HG03159 (cell line): ENCODE measurements around the gene UBXN10.

Experiments
- ATAC-seq: cut with Tn5 transposase; IDR thresholded peaks from one replicate; pipeline ENCODE4 v1.9.1; 2021; ENCODE audit warnings: mild to moderate bottlenecking, moderate library complexity; ENCODE audit not compliant: unreplicated experiment

UBXN10 gene

DNA sequence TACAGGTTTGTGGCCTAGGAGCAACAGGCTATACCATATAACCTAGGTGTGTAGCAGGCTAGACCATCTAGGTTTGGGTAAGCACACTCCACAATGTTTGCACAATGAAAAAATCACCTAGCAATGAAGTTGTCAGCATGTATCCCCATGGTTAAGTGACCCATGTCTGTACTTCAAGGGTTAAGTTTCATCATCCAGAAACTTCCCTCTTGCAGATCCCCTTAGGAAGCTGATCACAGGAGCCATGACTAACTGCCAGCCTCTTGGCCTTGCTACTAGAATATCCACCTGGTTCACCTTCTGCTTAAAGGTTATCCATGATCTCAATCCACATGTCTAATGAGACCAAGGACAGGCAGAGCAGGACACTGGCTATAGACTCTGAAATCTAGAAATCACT, 3.5 kb upstream of the UBXN10 start:
- ATAC-seq = no peak

DNA sequence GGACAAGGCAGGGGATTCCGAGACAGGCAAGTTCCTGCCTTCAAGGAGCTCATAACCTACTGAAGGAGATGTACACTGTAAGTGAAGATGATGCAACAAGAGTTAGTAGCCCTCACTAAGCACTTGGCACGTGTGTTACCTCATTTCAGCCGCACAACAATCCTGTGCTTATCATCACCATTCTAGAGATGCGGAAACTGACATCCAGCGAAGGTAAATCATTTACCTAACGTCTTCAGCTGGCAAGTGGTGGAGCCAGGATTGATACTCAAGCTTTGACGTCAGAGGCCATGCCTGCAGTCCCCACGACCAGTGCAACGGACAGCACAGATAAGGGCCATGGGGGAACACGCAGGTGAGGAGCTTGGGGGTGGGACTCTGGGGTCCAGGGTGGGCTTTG, 2.9 kb upstream of the UBXN10 start:
- no peak for ATAC-seq

DNA sequence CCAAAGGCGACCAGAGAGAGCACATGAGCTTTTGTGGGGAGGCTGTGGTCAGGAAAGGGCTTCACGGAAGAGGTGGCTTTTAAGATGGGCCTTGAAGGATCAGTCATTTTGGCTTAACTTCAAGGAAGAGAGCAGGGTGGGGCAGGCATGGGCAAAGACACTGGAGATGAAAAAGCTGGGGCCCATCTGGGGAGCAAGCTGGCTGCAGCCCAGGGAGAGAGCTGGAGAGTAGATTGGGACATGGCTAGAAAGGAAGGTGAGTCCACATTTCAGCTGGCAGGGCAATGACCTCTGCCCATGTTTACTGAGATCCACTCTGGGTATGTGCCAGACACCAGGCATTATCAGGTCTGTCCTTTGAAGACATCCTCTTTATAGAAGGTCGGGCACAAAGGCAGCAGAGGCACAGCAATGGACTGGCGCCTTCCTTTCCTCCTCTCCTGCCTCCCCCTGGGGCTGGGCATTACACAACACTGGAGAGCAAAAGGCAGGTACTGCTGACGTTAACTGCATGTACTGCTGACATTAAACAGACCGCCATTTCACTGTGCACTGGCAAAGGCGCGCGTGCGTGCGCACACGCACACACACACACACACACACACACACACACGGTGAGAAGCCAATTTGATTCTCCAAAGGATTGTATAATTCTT, 2.2 kb upstream of the UBXN10 start:
- no peak for ATAC-seq

DNA sequence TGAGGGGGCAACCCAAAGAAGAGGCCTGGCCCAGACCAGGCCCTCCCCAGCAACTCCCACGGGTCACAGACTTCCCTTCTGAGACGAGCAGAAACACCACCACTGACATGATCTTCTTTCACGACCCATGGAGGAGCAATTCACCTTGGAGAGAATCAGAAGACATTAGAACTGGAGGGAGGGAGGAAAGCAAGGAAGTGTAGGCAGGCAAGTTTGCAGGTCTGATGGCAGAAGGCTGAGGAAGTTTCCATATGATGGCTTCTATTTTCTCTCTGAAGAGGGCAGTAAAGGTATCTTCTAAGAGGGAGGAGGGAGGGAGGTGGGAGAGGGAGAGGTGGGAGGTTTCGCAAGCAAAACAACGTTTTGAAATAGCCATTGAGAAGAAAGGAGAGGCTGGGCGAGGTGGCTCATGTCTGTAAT, 1.4 kb upstream of the UBXN10 start:
- ATAC-seq = no peak

DNA sequence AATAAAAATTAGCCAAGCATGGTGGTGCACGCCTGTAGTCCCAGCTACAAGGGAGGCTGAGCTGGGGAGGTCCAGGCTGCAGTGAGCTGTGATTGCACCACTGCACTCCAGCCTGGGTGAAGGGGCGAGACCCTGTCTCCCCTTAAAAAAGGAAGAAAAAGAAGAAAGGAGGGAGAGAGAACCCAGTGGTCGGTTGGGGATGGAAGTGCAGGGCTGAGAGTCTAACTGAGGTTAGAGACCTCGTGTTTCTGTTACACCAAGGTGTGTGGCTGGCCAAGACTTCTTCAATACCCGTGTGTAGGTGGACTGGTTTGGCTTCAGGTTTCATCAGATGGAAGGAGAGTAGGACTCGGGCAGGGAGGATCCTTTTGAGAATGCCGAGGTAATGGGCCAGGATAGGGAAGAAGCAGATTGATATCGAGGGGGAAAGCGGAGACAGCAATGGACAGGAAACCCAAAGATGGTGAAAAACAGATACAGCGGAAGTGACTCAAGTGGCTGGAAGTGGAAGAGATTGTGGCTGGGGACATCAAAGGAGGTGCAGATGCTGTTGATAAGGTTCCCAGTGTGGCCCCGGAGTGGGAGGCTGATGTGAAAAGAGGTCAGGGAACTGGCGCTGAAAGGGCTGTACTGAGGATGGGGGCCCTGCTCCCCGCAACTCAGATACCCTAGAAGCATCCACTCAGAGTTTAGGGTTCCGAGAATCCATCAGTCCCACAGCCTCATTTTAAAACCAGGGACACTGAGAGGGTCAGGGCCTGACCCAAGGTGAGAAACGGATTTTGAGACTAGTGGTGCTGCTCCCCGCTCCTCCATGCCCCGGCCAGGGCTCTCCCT, 681 bp upstream of the UBXN10 start:
- ATAC-seq = no peak

GRCh38 chr1:20187103-20187812, 1.4 kb downstream of the UBXN10 start:
- ATAC-seq = no peak

- no peak for ATAC-seq
Measured at GRCh38 chr1:20187813-20188454, 2.0 kb downstream of the UBXN10 start.

GRCh38 chr1:20188455-20188817, 2.5 kb downstream of the UBXN10 start:
- no peak for ATAC-seq

- ATAC-seq = no peak
Measured at GRCh38 chr1:20189664-20190063, 3.8 kb downstream of the UBXN10 start.

DNA sequence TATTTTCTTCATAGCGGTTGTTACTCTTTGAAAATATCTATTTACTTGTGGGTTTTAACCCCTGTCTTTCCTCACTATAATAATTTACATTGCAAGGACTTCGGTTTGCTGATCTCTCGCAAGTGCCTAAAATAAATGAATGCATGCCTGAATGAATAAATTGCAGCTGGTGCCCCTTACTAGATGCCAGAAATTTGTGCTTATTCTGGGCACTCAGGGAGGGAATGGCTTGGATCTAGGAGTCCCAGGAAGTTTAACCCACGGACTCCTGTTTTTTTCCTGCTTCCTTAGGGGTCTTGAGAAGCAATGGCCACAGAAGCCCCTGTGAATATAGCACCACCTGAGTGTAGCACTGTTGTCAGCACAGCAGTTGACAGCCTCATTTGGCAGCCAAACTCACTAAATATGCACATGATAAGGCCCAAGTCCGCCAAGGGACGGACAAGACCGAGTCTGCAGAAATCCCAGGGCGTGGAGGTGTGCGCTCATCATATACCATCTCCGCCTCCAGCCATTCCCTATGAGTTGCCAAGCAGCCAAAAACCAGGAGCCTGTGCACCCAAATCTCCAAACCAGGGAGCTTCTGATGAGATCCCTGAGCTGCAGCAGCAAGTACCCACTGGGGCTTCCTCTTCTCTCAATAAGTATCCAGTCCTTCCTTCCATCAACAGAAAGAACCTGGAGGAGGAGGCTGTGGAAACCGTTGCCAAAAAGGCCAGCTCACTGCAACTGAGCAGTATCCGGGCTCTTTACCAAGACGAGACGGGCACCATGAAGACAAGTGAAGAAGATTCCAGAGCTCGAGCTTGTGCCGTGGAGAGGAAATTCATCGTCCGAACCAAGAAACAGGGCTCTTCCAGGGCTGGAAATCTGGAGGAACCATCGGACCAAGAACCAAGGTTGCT, 4.6 kb downstream of the UBXN10 start:
- ATAC-seq = no peak

DNA sequence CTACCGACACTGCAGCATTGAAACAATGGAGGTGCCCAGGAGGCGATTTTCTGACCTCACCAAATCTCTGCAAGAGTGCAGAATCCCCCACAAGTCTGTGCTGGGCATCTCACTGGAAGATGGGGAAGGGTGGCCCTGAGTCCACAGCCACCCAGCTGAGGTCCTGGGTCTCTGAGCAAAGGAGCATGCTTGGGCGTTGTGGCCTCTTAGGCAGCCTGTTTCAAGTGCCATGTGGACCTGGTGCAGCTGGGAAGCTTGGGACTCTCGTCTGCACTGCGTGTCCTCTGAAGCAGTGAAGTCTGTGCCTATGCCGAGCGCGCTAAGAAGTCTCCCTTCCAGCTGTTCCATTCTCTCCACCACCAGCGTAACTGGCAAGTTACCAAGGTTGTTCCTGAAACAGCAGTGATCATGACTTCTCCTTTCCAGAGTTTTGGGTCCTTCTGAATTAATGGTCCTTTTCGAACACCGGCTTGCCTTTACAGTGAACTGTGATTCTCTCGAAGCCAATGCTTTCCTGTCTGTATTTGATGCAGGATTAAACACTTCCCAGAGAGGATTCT, 5.5 kb downstream of the UBXN10 start:
- no peak for ATAC-seq

- ATAC-seq = no peak
Measured at GRCh38 chr1:20192364-20192763, 6.5 kb downstream of the UBXN10 start.

DNA sequence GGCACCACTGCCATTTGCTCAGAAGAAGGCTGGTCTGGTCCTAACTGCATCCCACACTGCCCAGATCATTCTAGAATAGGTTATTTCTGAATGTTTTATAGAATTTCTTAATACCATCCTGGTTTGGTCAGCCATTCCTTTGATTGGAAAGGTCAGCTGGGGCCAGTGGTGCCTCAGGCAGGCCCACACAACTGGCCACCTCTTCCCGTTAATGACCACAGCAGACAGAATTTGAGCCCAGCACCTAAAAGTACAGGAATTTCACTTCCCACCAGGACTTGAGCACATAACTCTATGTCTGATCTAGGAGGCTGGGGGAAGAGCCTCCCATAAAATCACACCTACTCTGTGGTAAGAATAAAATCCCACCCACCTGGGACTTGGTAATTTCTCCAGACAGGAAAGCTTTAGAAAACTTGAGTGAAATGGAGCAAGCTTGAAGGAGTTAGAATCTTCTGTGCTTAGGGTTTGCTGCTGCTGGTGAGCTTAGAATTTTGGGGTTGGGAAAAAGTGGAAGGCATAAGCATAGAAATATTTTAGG, 7.0 kb downstream of the UBXN10 start:
- no peak for ATAC-seq

DNA sequence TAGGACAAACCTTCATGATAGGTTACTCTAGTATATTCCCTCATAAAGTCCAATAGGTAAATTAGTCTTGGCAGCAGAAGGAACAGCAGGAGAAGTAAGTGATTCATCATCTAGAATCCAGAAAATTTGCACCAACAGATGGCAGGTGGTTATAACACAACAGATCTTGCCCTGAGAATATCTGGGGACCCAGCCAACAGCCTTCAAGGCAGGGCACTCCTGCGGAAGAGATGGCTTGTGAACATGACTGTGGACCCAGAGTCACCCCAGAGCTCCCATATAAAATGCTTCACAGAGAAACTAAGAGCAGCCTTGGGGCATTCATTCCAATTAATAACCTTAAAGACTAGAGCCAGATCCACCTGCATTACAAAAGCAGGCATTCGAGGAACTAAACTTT, 8.3 kb downstream of the UBXN10 start:
- ATAC-seq = no peak

DNA sequence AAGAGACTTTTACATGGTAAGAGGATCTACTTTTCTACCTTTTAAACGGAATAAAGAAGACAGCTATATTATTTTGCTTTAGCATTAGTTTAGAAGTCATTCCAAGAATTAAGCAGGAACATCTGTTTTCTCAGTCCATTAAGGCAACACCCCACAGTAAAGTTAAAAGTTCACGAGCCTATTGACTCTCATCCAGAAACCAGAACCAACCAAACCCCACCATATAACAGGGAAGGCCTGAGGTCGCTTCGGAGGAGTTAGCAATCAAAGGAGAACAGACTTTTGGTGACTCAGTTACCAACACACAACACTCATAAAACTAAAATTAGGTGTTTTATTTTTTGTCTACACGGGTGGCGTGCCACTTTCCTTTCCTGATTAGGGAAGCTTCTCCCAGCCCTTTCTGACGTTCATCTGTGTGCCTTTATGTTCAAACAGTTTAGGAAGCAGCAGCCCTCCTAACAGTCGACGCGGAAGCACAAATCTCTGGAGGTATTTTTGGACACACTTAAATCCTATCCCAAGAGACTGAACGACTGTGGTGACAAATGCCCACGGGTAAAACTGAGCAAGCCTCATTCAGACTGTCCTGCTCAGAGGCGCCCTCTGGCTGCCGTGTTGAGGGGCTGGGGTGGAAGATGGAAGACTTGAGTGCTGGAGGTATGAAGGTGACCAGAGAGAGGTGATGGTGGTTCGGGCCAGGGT, 9.0 kb downstream of the UBXN10 start:
- ATAC-seq = no peak

DNA sequence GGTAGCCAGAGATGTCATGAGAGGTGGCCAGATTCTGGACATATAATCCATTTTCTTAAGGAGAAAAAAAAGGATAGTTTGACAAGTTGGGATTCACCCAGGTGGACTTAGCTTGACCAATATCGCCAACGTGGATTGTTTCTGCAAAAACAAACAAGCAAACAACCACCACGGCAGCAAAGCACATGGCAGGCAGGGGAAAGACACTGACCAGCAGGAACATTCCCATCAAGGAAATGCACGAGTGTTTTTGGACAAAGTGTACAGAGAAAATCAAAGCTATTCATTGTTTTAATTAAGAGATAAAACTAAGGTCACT, 9.5 kb downstream of the UBXN10 start:
- no peak for ATAC-seq

GRCh38 chr1:20197329-20197791, 11.5 kb downstream of the UBXN10 start:
- ATAC-seq = no peak

- ATAC-seq = no peak
Measured at GRCh38 chr1:20198296-20198695, 12.4 kb downstream of the UBXN10 start.

DNA sequence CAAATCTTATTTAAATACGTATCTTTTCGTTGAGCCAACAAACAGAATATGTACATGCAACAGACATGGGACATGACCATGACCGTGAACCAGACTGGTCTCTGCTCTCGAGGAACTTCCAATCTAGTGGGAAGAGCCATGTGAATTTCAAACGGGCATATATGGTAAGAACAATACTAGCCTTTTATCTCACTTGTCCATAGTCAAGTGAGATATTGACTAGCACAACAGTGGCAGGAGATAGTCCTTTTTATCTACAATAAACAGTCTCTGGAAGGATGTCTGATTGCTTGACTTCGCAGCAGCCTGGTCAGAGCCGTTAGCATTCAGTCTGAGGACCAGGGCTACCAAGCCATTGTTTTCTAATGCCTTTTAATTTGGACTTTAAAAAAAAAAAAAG, 13.0 kb downstream of the UBXN10 start:
- ATAC-seq = no peak
